Heart right ventricle (tissue), 16 donors: ENCODE data around the gene ARMH2. TPM values are rescaled to one million over a fixed set of nuclear protein-coding genes. Genes with fewer than 3 reads are reported as not detected.
A peak's percentile ranks its signal among the peaks of the same experiment; 100 is the strongest.

ENCODE experiments used
- ATAC-seq, 8 donors: fragments of 200-7000 bp; cut with Tn5 transposase; one replicate each; pipeline ENCODE4 v1.9.1; 2020; ENCODE audit warnings: mild to moderate bottlenecking in 8 of 8, moderate library complexity in 8 of 8, moderate number of reproducible peaks in 1 of 8
- DNase-seq, 2 donors: peaks; one replicate each; pipeline ENCODE4 v3.0.0-alpha.2; 2020
- H3K27ac ChIP-seq, 10 donors: fragments of 200-600 bp; sonication (generic) in 2 of 10; one replicate each; pipeline versions ENCODE4 v1.5.0 to v1.8.0; 2020 to 2022; ENCODE audit warnings: mild to moderate bottlenecking in 3 of 10
- H3K27me3 ChIP-seq, 7 donors: fragments of 200-600 bp; one replicate each; pipeline ENCODE4 v1.8.0; 2021 to 2022; ENCODE audit warnings: mild to moderate bottlenecking in 2 of 7
- H3K36me3 ChIP-seq, 9 donors: fragments of 200-600 bp; sonication (generic) in 1 of 9; one replicate each; pipeline versions ENCODE4 v1.5.0 to v1.8.0; 2020 to 2022; ENCODE audit warnings: mild to moderate bottlenecking in 2 of 9
- H3K4me1 ChIP-seq, 9 donors: fragments of 200-600 bp; sonication (generic) in 1 of 9; one replicate each; pipeline versions ENCODE4 v1.5.0 to v1.8.0; 2020 to 2022; ENCODE audit warnings: mild to moderate bottlenecking in 4 of 9
- H3K4me3 ChIP-seq, 10 donors: fragments of 200-600 bp; sonication (generic) in 2 of 10; one replicate each; pipeline versions ENCODE4 v1.5.0 to v1.8.0; 2020 to 2022; ENCODE audit warnings: mild to moderate bottlenecking in 7 of 10, moderate library complexity in 2 of 10
- H3K9me3 ChIP-seq, 11 donors: fragments of 200-600 bp in 10 of 11; sonication (generic) in 2 of 11; one replicate each; pipeline versions ENCODE4 v1.5.0 to v1.8.0; 2013 to 2022; ENCODE audit warnings: mild to moderate bottlenecking in 2 of 11, control low read depth in 1 of 11, moderate library complexity in 1 of 11
- CTCF ChIP-seq, 9 donors: fragments of 200-600 bp; sonication (generic) in 2 of 9; IDR thresholded peaks; one replicate each; pipeline versions ENCODE4 v1.5.0 to v1.8.0; 2021 to 2022; ENCODE audit warnings: antibody characterized with exemption in 9 of 9, mild to moderate bottlenecking in 5 of 9, moderate library complexity in 1 of 9
- WGBS, 2 donors: extraction: QIAGEN DNeasy Blood & Tissue Kit; methylation state at CpG; one replicate each; pipeline ENCODE4 v1.1.7; 2013; ENCODE audit warnings: inconsistent platforms in 1 of 2; 5-methylcytosine and 5-hydroxymethylcytosine counted together
- intact Hi-C, 10 donors: fragments of 100-400 bp; cut with DNase I; formaldehyde crosslinking; loops; one replicate each; pipeline versions ENCODE4 v1.11.1 to v1.14.2; 2022
- polyA plus RNA-seq, 2 donors: library from polyadenylated mRNA; stranded (reverse); fragments of 200-250 nt; gene quantifications; one replicate each; pipeline ENCODE4 v1.2.3, GENCODE V29; 2013
- total RNA-seq, 10 donors: library from RNA; stranded (reverse); fragmentation: NEBNext Ultra II Directional in 3 of 10; extraction: Animal tissue kit (Norgen Biotek cat#: 25700) in 3 of 10; gene quantifications; one replicate each; pipeline versions ENCODE4 v1.2.1 to v1.2.4, GENCODE V29; 2021 to 2023
- donor health status: Arrhythmogenic right ventricular cardiomyopathy.
- donor health status: ischemic (EF 13 %, LVEDD 7.1; RV severe dilation, severe dysfunction).
- donor health status: healthy with polysubstance abuse.
- donor health status: DM: no; HTN: yes; CAD: no.
- donor health status: DM: no; HTN: no; CAD: no.
- donor health status: ischemic (EF 25% LVEDD 6.9; RV normal size, moderate dysfunction).
- donor health status: ischemic (EF 25% LVEDD 5.7; RV mildly dilated, moderate dysfunction).
- donor health status: healthy.
- donor health status: DM: yes; HTN: yes; CAD: no.
- donor health status: Ischemic cardiomyopathy.
- donor health status: ischemic (EF 35%, LVEDD 5.7; RV mildly dilated, moderate dysfunction).
- donor health status: nonischemic (EF 11% LVEDD 7.7; RV severe dilation, severe dysfunction).
- donor health status: DM: yes; HTN: yes; CAD: no.
- donor health status: PGD.
- donor health status: ischemic (EF 29% LVEDD 5.4; RV normal size, mild dysfunction).
- donor health status: nonischemic (EF 23%, LVEDD 6.1; RV moderate dilation, normal function).

ARMH2 gene
- total and polyA plus RNA-seq, 12 donors, result not detected

DNA sequence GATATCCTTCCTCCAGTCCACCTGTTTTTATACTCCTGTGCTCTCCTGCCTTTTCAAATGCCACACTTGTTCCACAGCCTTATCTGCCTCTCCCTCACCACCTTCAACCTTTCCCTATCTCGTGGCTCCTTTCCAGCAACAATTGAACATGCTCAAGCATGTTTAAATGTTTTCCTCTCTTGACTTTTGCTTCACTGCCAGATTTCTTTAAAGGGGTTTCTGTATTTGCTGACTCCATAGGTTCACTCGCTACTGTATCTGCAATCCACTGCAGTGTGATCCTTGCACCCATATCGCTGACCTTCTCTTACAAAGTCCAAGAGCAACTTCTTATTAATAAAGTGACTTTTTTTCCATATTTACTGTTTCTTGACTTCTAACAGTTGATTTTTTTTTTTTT is 35.1 kb downstream of the ARMH2 start:
- 43 to 51% methylated on average over 3 of the region's 3 CpGs for WGBS, 2 donors
- ATAC-seq, result no peak
- TF ChIP-seq CTCF (IDR thresholded peaks at IDR 0.05), result no peak
- no peaks in the 10 kb centered on the region for H3K36me3 ChIP-seq
- H3K27me3 ChIP-seq, result no peaks in the 10 kb centered on the region
- no peak overlapping the region for H3K27ac ChIP-seq
- DNase-seq, result no peak
- H3K4me1 ChIP-seq, result peaks cover 0 to 3% (median 0%) of the 10 kb centered on the region in 9 donors
- H3K4me3 ChIP-seq, result no peak overlapping the region
- intact Hi-C loops, result loop anchor here in 4 of 10 donors (5.0 to 10.0 kb wide), 4 partner anchors 179 to 329 kb away; no protein-coding TSS in a partner anchor
- no peaks in the 10 kb centered on the region for H3K9me3 ChIP-seq

DNA sequence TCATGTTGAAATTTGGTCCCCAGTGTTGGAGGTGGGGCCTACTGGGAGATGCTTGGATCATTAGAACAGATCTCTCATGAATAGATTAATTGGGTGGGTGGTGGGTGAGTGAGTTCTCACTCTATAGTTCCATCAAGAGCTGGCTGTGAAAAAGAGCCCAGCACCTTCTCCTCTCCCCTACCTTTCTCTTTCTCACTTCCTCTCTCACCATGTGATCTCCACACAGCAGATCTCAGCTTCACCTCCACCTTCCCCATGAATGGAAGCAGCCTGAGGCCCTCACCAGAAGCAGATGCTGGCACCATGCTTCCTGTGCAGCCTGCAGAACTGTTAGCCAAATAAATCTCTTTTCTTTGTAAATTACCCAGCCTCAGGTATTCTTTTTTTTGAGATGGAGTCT is 36.9 kb downstream of the ARMH2 start:
- DNase-seq, result no peak
- Histone ChIP-seq H3K27me3 (no peaks in the 10 kb centered on the region), H3K9me3 (no peaks in the 10 kb centered on the region), H3K4me1 (peaks cover 0 to 15% (median 0%) of the 10 kb centered on the region in 9 donors), H3K4me3 (no peak overlapping the region), H3K36me3 (no peaks in the 10 kb centered on the region), H3K27ac (no peak overlapping the region)
- TF ChIP-seq CTCF (IDR thresholded peaks at IDR 0.05), result no peak
- intact Hi-C loops, result loop anchor here in 4 of 10 donors (5.0 to 10.0 kb wide), 4 partner anchors 177 to 327 kb away; no protein-coding TSS in a partner anchor
- ATAC-seq, result no peak

DNA sequence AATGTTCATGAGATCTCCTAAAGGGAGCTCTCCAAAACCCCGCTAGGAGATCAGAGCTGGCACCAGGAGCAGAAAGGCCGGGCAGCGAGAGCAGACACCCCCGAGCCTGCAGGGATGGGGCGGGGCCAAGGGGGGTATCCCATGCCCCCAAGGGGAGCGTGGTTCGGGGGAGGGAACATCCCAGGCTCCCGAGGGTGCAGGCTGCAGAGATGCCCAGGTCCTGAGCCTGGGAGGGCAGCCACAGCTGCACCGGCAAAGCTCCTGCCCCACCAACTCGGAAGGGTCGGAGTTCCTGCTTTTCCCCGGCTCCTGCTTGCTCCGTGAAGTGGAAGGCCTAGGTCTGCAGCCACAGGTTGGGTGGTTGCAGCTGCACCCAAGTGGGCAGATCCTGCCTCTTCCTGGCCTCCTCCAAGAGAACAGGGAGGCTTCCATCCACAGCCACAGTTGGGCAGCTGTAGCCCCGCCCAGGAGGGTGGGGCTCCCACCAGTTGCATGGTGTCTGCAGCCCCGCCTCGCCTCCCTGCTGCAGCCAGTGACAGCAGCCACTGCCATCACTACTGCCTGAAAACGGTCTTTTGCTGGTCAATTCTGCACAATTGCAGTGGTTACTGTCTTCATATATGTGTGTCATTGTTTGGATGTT is 37.4 kb downstream of the ARMH2 start:
- intact Hi-C loops, result loop anchor here in 4 of 10 donors (5.0 to 10.0 kb wide), 4 partner anchors 177 to 327 kb away; no protein-coding TSS in a partner anchor
- H3K27me3 ChIP-seq, result no peaks in the 10 kb centered on the region
- ATAC-seq, result peak in 1 of 8 donors; percentile 31
- H3K27ac ChIP-seq, result no peak overlapping the region
- no peak overlapping the region for H3K4me3 ChIP-seq
- H3K4me1 ChIP-seq, result peaks cover 0 to 13% (median 0%) of the 10 kb centered on the region in 9 donors
- DNase-seq, result no peak
- no peaks in the 10 kb centered on the region for H3K9me3 ChIP-seq
- no peak for TF ChIP-seq CTCF (IDR thresholded peaks at IDR 0.05)
- 88 to 91% methylated on average over 16 to 17 of the region's 17 CpGs for WGBS, 2 donors
- no peaks in the 10 kb centered on the region for H3K36me3 ChIP-seq

- WGBS, 2 donors, result 95 to 97% methylated on average over 5 of the region's 5 CpGs
- Histone ChIP-seq H3K36me3 (no peaks in the 10 kb centered on the region), H3K9me3 (no peaks in the 10 kb centered on the region), H3K4me1 (peaks cover 0 to 13% (median 0%) of the 10 kb centered on the region in 9 donors), H3K4me3 (no peak overlapping the region), H3K27ac (no peak overlapping the region), H3K27me3 (no peaks in the 10 kb centered on the region)
- ATAC-seq, result no peak
- intact Hi-C loops, result loop anchor here in 4 of 10 donors (5.0 to 10.0 kb wide), 4 partner anchors 175 to 325 kb away; no protein-coding TSS in a partner anchor
- no peak for TF ChIP-seq CTCF (IDR thresholded peaks at IDR 0.05)
- DNase-seq, result no peak
Measured at GRCh38 chr6:24760210-24760609, 38.5 kb downstream of the ARMH2 start.
